ENCODE measurements around the gene PCDHGB4. TPM values are rescaled to one million over a fixed set of nuclear protein-coding genes. Genes with fewer than 3 reads are reported as not detected.
"Not testable (repeated sequence)": the region's sequence is repeated elsewhere in the genome, so short reads cannot be mapped to it uniquely, and the experiment has no call there.

PCDHGB4 gene
- total and polyA plus RNA-seq, 8 donors = 3.2 to 5.9 (median 4.0) TPM

- H3K4me1 ChIP-seq; H3K27ac ChIP-seq; H3K36me3 ChIP-seq; intact Hi-C loops (cut with DNase I): not testable (repeated sequence)
- peaks cover 22 to 94% of the 10 kb centered on the region in 2 donors for H3K27me3 ChIP-seq
- peaks cover 3 to 71% of the 10 kb centered on the region in 2 donors for H3K9me3 ChIP-seq
- ATAC-seq (peak; percentile 99), DNase-seq (peak in 1 of 4 donors; percentile 16)
- peak within 1 kb of the TSS in 1 of 2 donors; percentile 25 for H3K4me3 ChIP-seq
- TF ChIP-seq CTCF (IDR thresholded peaks at IDR 0.05) = peak; percentile 37 to 59
These were observed 10.5 kb downstream of the PCDHGB4 start, which contains the start of gene PCDHGB5 for GRCh38 chr5:141397756-141398551. TSS of gene PCDHGB5 (plus strand) at chr5:141397947. CDS start at chr5:141398128, 181 bp downstream.

GRCh38 chr5:141398608-141399007, 11.1 kb downstream of the PCDHGB4 start:
- peaks cover 0 to 7% of the 10 kb centered on the region in 2 donors for H3K36me3 ChIP-seq
- ATAC-seq (no peak), DNase-seq (no peak)
- TF ChIP-seq CTCF (IDR thresholded peaks at IDR 0.05) = no peak
- no peaks in the 10 kb centered on the region for H3K4me1 ChIP-seq
- peaks cover 22 to 94% of the 10 kb centered on the region in 2 donors for H3K27me3 ChIP-seq
- H3K9me3 ChIP-seq = peaks cover 3 to 71% of the 10 kb centered on the region in 2 donors
- no peak overlapping the region for H3K4me3 ChIP-seq
- intact Hi-C loops (cut with DNase I) = no loop called here
- H3K27ac ChIP-seq = no peak overlapping the region

- TF ChIP-seq CTCF (IDR thresholded peaks at IDR 0.05) = no peak
- Histone ChIP-seq H3K36me3 (peaks cover 0 to 7% of the 10 kb centered on the region in 2 donors), H3K27ac (no peak overlapping the region), H3K27me3 (peaks cover 22 to 94% of the 10 kb centered on the region in 2 donors), H3K9me3 (peaks cover 3 to 74% of the 10 kb centered on the region in 2 donors), H3K4me3 (no peak overlapping the region), H3K4me1 (no peaks in the 10 kb centered on the region)
- intact Hi-C loops (cut with DNase I) = no loop called here
- no peak for ATAC-seq
- DNase-seq = no peak
These were observed 12.2 kb downstream of the PCDHGB4 start for GRCh38 chr5:141399555-141400258.

- DNase-seq = peak in 1 of 4 donors; percentile 18
- Histone ChIP-seq H3K36me3 (peaks cover 0 to 7% of the 10 kb centered on the region in 2 donors), H3K9me3 (peaks cover 3 to 76% of the 10 kb centered on the region in 2 donors), H3K27ac (no peak within 1 kb of the TSS), H3K4me1 (no peaks in the 10 kb centered on the region), H3K27me3 (peaks cover 23 to 92% of the 10 kb centered on the region in 2 donors), H3K4me3 (peak within 1 kb of the TSS in 1 of 2 donors; percentile 9)
- intact Hi-C loops (cut with DNase I) = no loop called here
- peak in 1 of 2 donors; percentile 11 for TF ChIP-seq CTCF (IDR thresholded peaks at IDR 0.05)
- peak; percentile 60 for ATAC-seq
These were observed 15.2 kb downstream of the PCDHGB4 start, which contains the start of gene PCDHGA9 for GRCh38 chr5:141402553-141403243. TSS of gene PCDHGA9 (plus strand) at chr5:141402778. CDS start at chr5:141402953, 175 bp downstream.

Data from left lung (tissue), 10 donors.